Subcutaneous adipose tissue (tissue), 4 donors: ENCODE measurements around the gene RNF113B. TPM values are rescaled to one million over a fixed set of nuclear protein-coding genes. Genes with fewer than 3 reads are reported as not detected.

ENCODE experiments used
- CTCF ChIP-seq: fragments of 450-650 bp; IDR thresholded peaks from one replicate; pipeline ENCODE4 v1.5.1; 2016; ENCODE audit warnings: low read depth, mild to moderate bottlenecking, control low read depth, antibody characterized with exemption, moderate library complexity
- small RNA-seq: library from RNA; depleted of rRNA; stranded (forward); fragments of <200 nt; gene quantifications from one replicate; pipeline ENCODE3, GENCODE V24; 2016
- total RNA-seq, 4 donors: library from RNA; depleted of rRNA; stranded (reverse); fragments of >200 nt; gene quantifications; one replicate each; pipeline ENCODE4 v1.1.0, GENCODE V29; 2016

RNF113B gene
- total RNA-seq, 4 donors from 2014 or later, result not detected

- TF ChIP-seq CTCF, result no peak
Observed at GRCh38 chr13:98141091-98141490, 36.0 kb downstream of the RNF113B start.

- no peak for TF ChIP-seq CTCF
Observed at GRCh38 chr13:98134901-98135300, 42.2 kb downstream of the RNF113B start.

GRCh38 chr13:98133946-98134345 lies 43.1 kb downstream of the RNF113B start:
- TF ChIP-seq CTCF, result no peak

- no peak for TF ChIP-seq CTCF
Observed at GRCh38 chr13:98129059-98129746, 47.9 kb downstream of the RNF113B start.

Small RNA genes lying within 50 kb of the gene (small RNA-seq; reads per million reads assigned to genes)
- gene MIR3170, result not detected

Other genes starting within 250 kb of the RNF113B start
- gene IPO5, start 223.6 kb downstream of the RNF113B start, total RNA-seq, result 100 to 1,000 TPM in 3 of 4 donors, 10 to 100 TPM in 1; 98.8 to 155 (median 142) TPM
- 10 to 100 TPM; 24.9 to 39.9 (median 28.8) TPM for gene FARP1, start 34.2 kb downstream of the RNF113B start, total RNA-seq